Fibroblast of lung (primary cell): ENCODE data around the gene CPTP. TPM values are rescaled to one million over a fixed set of nuclear protein-coding genes. Genes with fewer than 3 reads are reported as not detected.

ENCODE experiments used
- DNase-seq, 2 donors: peaks; one replicate each; pipeline versions ENCODE4 v3.0.0 to v3.0.0-alpha.2; 2010; ENCODE audit warnings: low read depth in 2 of 2
- H2AFZ ChIP-seq: 2 replicates; pipeline ENCODE4 v1.5.1; 2012; ENCODE audit warnings: low read length, control low read depth, inconsistent platforms
- H3K27ac ChIP-seq: 2 replicates; pipeline ENCODE4 v1.5.1; 2011; ENCODE audit warnings: low read length, control low read depth; ENCODE audit not compliant: insufficient read depth
- H3K27me3 ChIP-seq: 2 replicates; pipeline ENCODE4 v1.5.1; 2011; ENCODE audit warnings: mild to moderate bottlenecking, low read length; ENCODE audit not compliant: control insufficient read depth, insufficient read depth
- H3K36me3 ChIP-seq: 2 replicates; pipeline ENCODE4 v1.5.1; 2011; ENCODE audit warnings: low read length; ENCODE audit not compliant: control insufficient read depth, insufficient read depth
- H3K4me1 ChIP-seq: 2 replicates; pipeline ENCODE4 v1.5.1; 2011; ENCODE audit warnings: low read length; ENCODE audit not compliant: control insufficient read depth, insufficient read depth; ENCODE audit errors: extremely low read depth
- H3K4me2 ChIP-seq: 2 replicates; pipeline ENCODE4 v1.5.1; 2011; ENCODE audit warnings: low read length, control low read depth; ENCODE audit not compliant: insufficient read depth; ENCODE audit errors: extremely low read depth
- H3K4me3 ChIP-seq, 4 experiments: fragments of 200-600 bp in 1 of 4; sonication (generic) in 1 of 4; replicated peaks in 1 of 4; 2 replicates each; pipeline ENCODE4 v1.5.1; 2011 to 2016; ENCODE audit warnings: low read length in 4 of 4, low read depth in 3 of 4, mild to moderate bottlenecking in 3 of 4, control low read depth in 2 of 4, inconsistent platforms in 1 of 4, mixed read lengths in 1 of 4; ENCODE audit not compliant: insufficient read depth in 1 of 4; ENCODE audit errors: control extremely low read depth in 1 of 4
- H3K79me2 ChIP-seq: 2 replicates; pipeline ENCODE4 v1.5.1; 2012; ENCODE audit warnings: mild to moderate bottlenecking, low read length, inconsistent platforms; ENCODE audit not compliant: control insufficient read depth, insufficient read depth
- H3K9ac ChIP-seq: 2 replicates; pipeline ENCODE4 v1.5.1; 2011; ENCODE audit warnings: mild to moderate bottlenecking, low read length, control low read depth; ENCODE audit not compliant: insufficient read depth
- H3K9me3 ChIP-seq: 2 replicates; pipeline ENCODE4 v1.5.1; 2012; ENCODE audit warnings: low read depth, low read length; ENCODE audit not compliant: control insufficient read depth, insufficient read depth
- H4K20me1 ChIP-seq: 2 replicates; pipeline ENCODE4 v1.5.1; 2011; ENCODE audit warnings: low read length; ENCODE audit not compliant: control insufficient read depth, insufficient read depth; ENCODE audit errors: extremely low read depth
- EZH2 ChIP-seq: IDR thresholded peaks from 2 replicates; pipeline ENCODE4 v1.5.1; 2012; ENCODE audit warnings: low read length, control low read depth, mild to moderate bottlenecking; ENCODE audit errors: missing control alignments
- polyA plus RNA-seq, 2 donors: library from polyadenylated mRNA; depleted of rRNA in 1 of 2; stranded (reverse) in 1 of 2; unstranded in 1 of 2; fragments of >200 nt; gene quantifications; 2 replicates each; pipeline ENCODE4 v1.2.1, GENCODE V29; 2011 to 2012; ENCODE audit warnings: missing spikeins in 1 of 2
- total RNA-seq: library from RNA; depleted of rRNA; stranded (reverse); fragments of >200 nt; gene quantifications from 2 replicates; pipeline ENCODE4 v1.2.1, GENCODE V29; 2014
- TF ChIP-seq, protein P1 (sequence below), 2 donors: IDR thresholded peaks in 1 of 2; conservative IDR thresholded peaks in 1 of 2; 1 replicate in 1 of 2; 2 replicates in 1 of 2; pipeline ENCODE4 v1.5.1; 2011 to 2012; ENCODE audit warnings: low read length in 2 of 2, control low read depth in 1 of 2, inconsistent platforms in 1 of 2, low read depth in 1 of 2, mild to moderate bottlenecking in 1 of 2

CPTP gene
- total and polyA plus RNA-seq, 2 donors (not counting 1 experiment from before 2014, with no cell fraction given), result 6.0 to 10.1 TPM

DNA sequence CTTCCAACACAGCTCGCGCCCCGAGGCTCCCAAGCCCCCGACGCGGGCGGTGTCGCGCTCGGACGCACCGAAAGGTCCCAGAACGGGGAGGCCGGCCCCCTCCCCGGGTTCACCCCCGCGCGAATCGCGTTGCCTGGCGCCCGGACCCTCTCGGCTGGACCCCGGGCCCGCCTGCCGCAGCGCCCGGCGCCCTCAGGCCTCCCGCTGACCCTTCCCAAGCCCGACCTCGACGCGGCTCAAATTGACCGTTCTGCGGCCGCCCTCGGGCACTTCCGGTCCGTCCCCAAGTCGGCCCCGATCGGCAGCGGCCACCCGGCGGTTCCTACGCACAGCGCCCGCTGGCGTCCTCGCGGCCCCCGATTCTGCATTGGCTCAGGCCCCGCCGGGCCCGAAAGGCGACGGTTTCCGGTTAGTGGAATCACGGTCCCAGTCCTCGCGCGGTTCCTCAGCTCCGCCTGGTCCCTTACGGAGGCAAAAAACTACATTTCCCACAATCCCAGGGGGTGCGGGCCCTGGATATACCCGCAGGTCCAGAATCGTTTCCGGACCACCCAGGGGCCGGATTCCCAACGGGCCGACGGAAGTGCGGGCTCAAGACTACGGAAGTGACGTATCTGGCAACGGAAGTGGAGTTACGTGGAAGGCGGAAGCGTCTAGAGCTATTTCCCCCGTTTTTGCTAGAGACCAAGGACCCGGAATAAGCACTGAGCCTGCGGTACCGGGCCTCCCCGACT is 50.5 kb downstream of the CPTP start, which contains the start of gene AURKAIP1:
Gene AURKAIP1 (minus strand): TSS at position 279 of the 734 bp plus-strand sequence. CDS start 451 bp downstream, outside the sequence.
- TF ChIP-seq, protein P1, sequence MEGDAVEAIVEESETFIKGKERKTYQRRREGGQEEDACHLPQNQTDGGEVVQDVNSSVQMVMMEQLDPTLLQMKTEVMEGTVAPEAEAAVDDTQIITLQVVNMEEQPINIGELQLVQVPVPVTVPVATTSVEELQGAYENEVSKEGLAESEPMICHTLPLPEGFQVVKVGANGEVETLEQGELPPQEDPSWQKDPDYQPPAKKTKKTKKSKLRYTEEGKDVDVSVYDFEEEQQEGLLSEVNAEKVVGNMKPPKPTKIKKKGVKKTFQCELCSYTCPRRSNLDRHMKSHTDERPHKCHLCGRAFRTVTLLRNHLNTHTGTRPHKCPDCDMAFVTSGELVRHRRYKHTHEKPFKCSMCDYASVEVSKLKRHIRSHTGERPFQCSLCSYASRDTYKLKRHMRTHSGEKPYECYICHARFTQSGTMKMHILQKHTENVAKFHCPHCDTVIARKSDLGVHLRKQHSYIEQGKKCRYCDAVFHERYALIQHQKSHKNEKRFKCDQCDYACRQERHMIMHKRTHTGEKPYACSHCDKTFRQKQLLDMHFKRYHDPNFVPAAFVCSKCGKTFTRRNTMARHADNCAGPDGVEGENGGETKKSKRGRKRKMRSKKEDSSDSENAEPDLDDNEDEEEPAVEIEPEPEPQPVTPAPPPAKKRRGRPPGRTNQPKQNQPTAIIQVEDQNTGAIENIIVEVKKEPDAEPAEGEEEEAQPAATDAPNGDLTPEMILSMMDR (conservative IDR thresholded peaks at IDR 0.05 in 1 of 2, IDR thresholded peaks at IDR 0.05 in 1 of 2; ENCODE audit: low read depth in 1 of 2, low read length in 2 of 2), result peak; percentile 23 to 31
- no peak for TF ChIP-seq EZH2
- peaks cover 26% of the 10 kb centered on the region for H3K79me2 ChIP-seq
- H3K36me3 ChIP-seq, result peaks cover 17% of the 10 kb centered on the region
- H4K20me1 ChIP-seq, result no peaks in the 10 kb centered on the region
- no peaks in the 10 kb centered on the region for H3K9me3 ChIP-seq
- peak within 1 kb of the TSS; percentile 86 for H3K4me2 ChIP-seq
- H3K27ac ChIP-seq, result peak within 1 kb of the TSS; percentile 94
- peak; percentile 100 for DNase-seq
- no peaks in the 10 kb centered on the region for H3K27me3 ChIP-seq
- peak within 1 kb of the TSS; percentile 52 to 86 (median 72) for H3K4me3 ChIP-seq
- peaks cover 15% of the 10 kb centered on the region for H3K4me1 ChIP-seq
- peak within 1 kb of the TSS; percentile 84 for H3K9ac ChIP-seq
- no peak within 1 kb of the TSS for H2AFZ ChIP-seq

DNA sequence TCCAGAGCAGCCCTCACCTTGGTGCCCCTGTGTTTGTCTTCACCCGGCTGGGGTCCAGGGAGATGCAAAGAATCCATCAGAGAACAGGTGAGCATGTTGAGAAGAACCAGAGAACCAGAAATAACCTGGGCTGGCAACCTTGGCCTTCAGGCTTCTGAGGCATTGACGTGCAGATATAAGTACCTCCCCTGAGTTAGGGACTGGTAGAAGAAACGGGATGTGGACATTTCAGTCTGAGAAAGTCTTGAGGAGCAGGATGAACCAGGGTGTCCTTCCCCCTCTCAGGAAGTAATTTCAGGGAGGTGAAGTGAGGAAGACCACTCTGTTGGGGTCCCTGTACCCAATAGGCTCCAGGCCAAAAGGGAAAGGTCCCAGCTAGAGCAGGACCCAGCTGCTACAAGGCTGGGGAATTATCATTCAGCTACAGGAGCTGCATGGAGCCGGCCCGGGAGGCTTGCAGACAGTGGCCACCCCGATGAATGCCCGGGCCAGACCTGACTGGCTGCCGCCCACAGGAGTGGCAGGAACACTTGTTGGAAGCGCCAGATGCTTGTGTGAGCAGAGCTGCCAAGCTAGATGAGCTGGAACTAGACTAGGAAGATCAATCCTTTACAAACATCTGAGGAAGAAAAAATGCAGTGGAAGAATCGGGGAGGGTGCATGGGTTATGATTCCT is 52.1 kb downstream of the CPTP start:
- peaks cover 15% of the 10 kb centered on the region for H3K36me3 ChIP-seq
- no peaks in the 10 kb centered on the region for H4K20me1 ChIP-seq
- no peak overlapping the region for H3K4me2 ChIP-seq
- no peaks in the 10 kb centered on the region for H3K9me3 ChIP-seq
- H3K4me1 ChIP-seq, result peaks cover 12% of the 10 kb centered on the region
- no peak overlapping the region for H3K4me3 ChIP-seq
- peaks cover 26% of the 10 kb centered on the region for H3K79me2 ChIP-seq
- no peak overlapping the region for H3K27ac ChIP-seq
- H2AFZ ChIP-seq, result no peak overlapping the region
- no peak for DNase-seq
- TF ChIP-seq, protein P1 (conservative IDR thresholded peaks at IDR 0.05 in 1 of 2, IDR thresholded peaks at IDR 0.05 in 1 of 2; ENCODE audit: low read depth in 1 of 2, low read length in 2 of 2), result no peak
- TF ChIP-seq EZH2, result no peak
- H3K9ac ChIP-seq, result no peak overlapping the region
- no peaks in the 10 kb centered on the region for H3K27me3 ChIP-seq

DNA sequence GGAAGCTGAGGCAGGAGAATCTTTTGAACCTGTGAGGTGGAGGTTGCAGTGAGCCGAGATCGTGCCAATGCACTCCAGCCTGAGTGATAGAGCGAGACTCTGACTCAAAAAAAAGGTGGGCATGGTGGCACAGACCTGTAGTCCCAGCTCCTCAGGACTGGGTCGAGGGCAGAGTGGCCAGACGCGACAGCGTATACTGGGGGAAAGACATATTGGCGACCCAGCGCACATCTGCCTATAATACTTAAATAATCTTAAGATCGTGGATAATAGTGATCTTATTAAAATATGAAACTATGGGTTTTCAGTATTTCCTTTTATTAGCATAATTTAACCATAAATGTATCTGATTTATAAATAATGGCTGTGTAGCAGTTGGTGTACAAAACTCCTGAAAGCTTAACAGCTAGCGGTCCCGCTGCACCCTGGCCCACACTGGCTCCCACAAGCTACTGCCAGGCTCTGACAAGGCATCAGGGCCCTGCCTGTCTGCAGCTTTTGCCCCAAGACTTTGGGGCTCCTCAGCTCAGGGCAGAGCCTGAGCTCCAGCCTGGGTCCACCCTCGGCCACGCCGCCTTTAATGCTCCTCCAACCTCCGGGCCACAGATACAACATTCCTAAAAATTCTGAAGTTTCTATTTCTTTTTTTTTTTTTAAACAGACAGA is 53.1 kb downstream of the CPTP start:
- peaks cover 22% of the 10 kb centered on the region for H3K79me2 ChIP-seq
- no peak overlapping the region for H3K27ac ChIP-seq
- no peak overlapping the region for H3K4me3 ChIP-seq
- no peak for DNase-seq
- H3K36me3 ChIP-seq, result peaks cover 12% of the 10 kb centered on the region
- no peaks in the 10 kb centered on the region for H3K9me3 ChIP-seq
- H3K4me1 ChIP-seq, result peaks cover 7% of the 10 kb centered on the region
- H3K27me3 ChIP-seq, result no peaks in the 10 kb centered on the region
- no peak overlapping the region for H2AFZ ChIP-seq
- no peaks in the 10 kb centered on the region for H4K20me1 ChIP-seq
- H3K4me2 ChIP-seq, result no peak overlapping the region
- no peak overlapping the region for H3K9ac ChIP-seq
- no peak for TF ChIP-seq EZH2
- TF ChIP-seq, protein P1 (conservative IDR thresholded peaks at IDR 0.05 in 1 of 2, IDR thresholded peaks at IDR 0.05 in 1 of 2; ENCODE audit: low read depth in 1 of 2, low read length in 2 of 2), result no peak
